BLaER1 treated with 17β-estradiol and CSF1 and Interleukin-3, amounts not matched to agents 10 nM and 100 nM (cell line): Measurements from ENCODE around the gene ABHD12.
"Not testable (repeated sequence)": the region's sequence is repeated elsewhere in the genome, so short reads cannot be mapped to it uniquely, and the experiment has no call there.

Source experiments
- H3K27ac ChIP-seq, 11 experiments: shearing (Covaris generic); formaldehyde crosslinking; 2 replicates each; pipeline ENCODE4 v1.8.1; 2022
- H3K27me3 ChIP-seq, 11 experiments: shearing (Covaris generic); formaldehyde crosslinking; 2 replicates each; pipeline ENCODE4 v1.8.1; 2022
- H3K36me3 ChIP-seq, 11 experiments: shearing (Covaris generic); formaldehyde crosslinking; 2 replicates each; pipeline ENCODE4 v1.8.1; 2022
- H3K4me1 ChIP-seq, 10 experiments: shearing (Covaris generic); formaldehyde crosslinking; 2 replicates each; pipeline ENCODE4 v1.8.1; 2022
- H3K4me2 ChIP-seq, 11 experiments: shearing (Covaris generic); formaldehyde crosslinking; 2 replicates each; pipeline ENCODE4 v1.8.1; 2022
- H3K4me3 ChIP-seq, 10 experiments: shearing (Covaris generic); formaldehyde crosslinking; 2 replicates each; pipeline ENCODE4 v1.8.1; 2022
- H3K9ac ChIP-seq, 11 experiments: shearing (Covaris generic); formaldehyde crosslinking; 2 replicates each; pipeline ENCODE4 v1.8.1; 2022
- H3K9me3 ChIP-seq, 11 experiments: shearing (Covaris generic); formaldehyde crosslinking; replicated peaks in 1 of 11; 2 replicates each; pipeline ENCODE4 v1.8.1; 2022
- H4K20me1 ChIP-seq, 11 experiments: shearing (Covaris generic); formaldehyde crosslinking; 2 replicates each; pipeline ENCODE4 v1.8.1; 2022
- Cebpa-rat ChIP-seq, 11 experiments: shearing (Covaris generic); IDR thresholded peaks; 2 replicates each; pipeline ENCODE4 v1.8.1; 2022

ABHD12 gene

GRCh38 chr20:25408170-25408547, 17.5 kb upstream of the ABHD12 start:
- H3K27me3 ChIP-seq = no peaks in the 10 kb centered on the region
- H3K27ac ChIP-seq = peak overlapping the region; percentile 39 to 94 (median 87); a peak in 21 of 22 replicates
- H3K4me1 ChIP-seq = peaks cover 13 to 22% (median 16%) of the 10 kb centered on the region in 10 experiments
- peak overlapping the region; percentile 75 to 94 (median 87) for H3K4me2 ChIP-seq
- no peaks in the 10 kb centered on the region; a peak in 1 of 22 replicates for H4K20me1 ChIP-seq
- peak overlapping the region; percentile 83 to 95 (median 91) for H3K9ac ChIP-seq
- TF ChIP-seq Cebpa-rat (IDR thresholded peaks at IDR 0.05) = no peak
- peaks cover 0 to 42% (median 28%) of the 10 kb centered on the region in 11 experiments; a peak in 14 of 22 replicates for H3K36me3 ChIP-seq
- peak overlapping the region; percentile 67 to 85 (median 79) for H3K4me3 ChIP-seq
- H3K9me3 ChIP-seq = peaks cover 15 to 33% (median 22%) of the 10 kb centered on the region in 11 experiments

- Histone ChIP-seq H3K36me3 (peaks cover 0 to 38% (median 24%) of the 10 kb centered on the region in 11 experiments; a peak in 14 of 22 replicates), H3K27ac (peak within 1 kb of the TSS; percentile 39 to 94 (median 87); a peak in 21 of 22 replicates), H3K4me1 (peaks cover 13 to 22% (median 16%) of the 10 kb centered on the region in 10 experiments), H3K9ac (peak within 1 kb of the TSS; percentile 83 to 95 (median 91)), H4K20me1 (no peaks in the 10 kb centered on the region; a peak in 1 of 22 replicates), H3K4me3 (peak within 1 kb of the TSS; percentile 67 to 85 (median 79)), H3K4me2 (peak within 1 kb of the TSS; percentile 75 to 94 (median 87)), H3K9me3 (peaks cover 22 to 39% (median 29%) of the 10 kb centered on the region in 11 experiments), H3K27me3 (no peaks in the 10 kb centered on the region)
- no peak for TF ChIP-seq Cebpa-rat (IDR thresholded peaks at IDR 0.05)
These were observed 16.9 kb upstream of the ABHD12 start, which contains the start of gene GINS1 for GRCh38 chr20:25407311-25408169. TSS of gene GINS1 (plus strand) at chr20:25407673. CDS start at chr20:25407821, 148 bp downstream.

GRCh38 chr20:25402583-25402982, 11.9 kb upstream of the ABHD12 start:
- H3K4me1 ChIP-seq = peaks cover 0 to 18% (median 3%) of the 10 kb centered on the region in 10 experiments; a peak in 9 of 20 replicates
- peaks cover 36 to 54% (median 44%) of the 10 kb centered on the region in 11 experiments for H3K9me3 ChIP-seq
- no peaks in the 10 kb centered on the region for H3K27me3 ChIP-seq
- TF ChIP-seq Cebpa-rat (IDR thresholded peaks at IDR 0.05) = no peak
- H3K36me3 ChIP-seq = peaks cover 0 to 6% (median 0%) of the 10 kb centered on the region in 11 experiments; a peak in 3 of 22 replicates
- peak overlapping the region in 2 of 10 experiments; percentile 11 to 30; a peak in 2 of 20 replicates for H3K4me3 ChIP-seq
- no peaks in the 10 kb centered on the region for H4K20me1 ChIP-seq
- H3K4me2 ChIP-seq = no peak overlapping the region
- no peak overlapping the region for H3K9ac ChIP-seq
- no peak overlapping the region for H3K27ac ChIP-seq

GRCh38 chr20:25400291-25400732, 9.7 kb upstream of the ABHD12 start:
- peaks cover 36 to 44% (median 42%) of the 10 kb centered on the region in 11 experiments for H3K9me3 ChIP-seq
- H3K27me3 ChIP-seq, H4K20me1 ChIP-seq, H3K9ac ChIP-seq, H3K36me3 ChIP-seq, H3K4me3 ChIP-seq, H3K27ac ChIP-seq, H3K4me2 ChIP-seq: not testable (repeated sequence)
- H3K4me1 ChIP-seq = peaks cover 0 to 21% (median 2%) of the 10 kb centered on the region in 10 experiments; a peak in 9 of 20 replicates

- H3K9me3 ChIP-seq = peaks cover 29 to 32% (median 30%) of the 10 kb centered on the region in 11 experiments
- no peaks in the 10 kb centered on the region for H3K27me3 ChIP-seq
- no peak for TF ChIP-seq Cebpa-rat (IDR thresholded peaks at IDR 0.05)
- peaks cover 0 to 21% (median 2%) of the 10 kb centered on the region in 10 experiments; a peak in 9 of 20 replicates for H3K4me1 ChIP-seq
- no peaks in the 10 kb centered on the region for H4K20me1 ChIP-seq
- no peak overlapping the region for H3K4me3 ChIP-seq
- H3K27ac ChIP-seq = no peak overlapping the region
- peak overlapping the region in 2 of 11 experiments; percentile 48 to 57; a peak in 4 of 22 replicates for H3K4me2 ChIP-seq
- H3K9ac ChIP-seq = no peak overlapping the region
- peaks cover 0 to 6% (median 0%) of the 10 kb centered on the region in 11 experiments; a peak in 3 of 22 replicates for H3K36me3 ChIP-seq
These were observed 8.4 kb upstream of the ABHD12 start for GRCh38 chr20:25399037-25399430.

GRCh38 chr20:25398376-25399036, 7.9 kb upstream of the ABHD12 start:
- no peaks in the 10 kb centered on the region for H4K20me1 ChIP-seq
- peak overlapping the region in 3 of 11 experiments; percentile 12 to 57 (median 48); a peak in 4 of 22 replicates for H3K4me2 ChIP-seq
- H3K9me3 ChIP-seq = peaks cover 24 to 27% (median 25%) of the 10 kb centered on the region in 11 experiments
- peaks cover 0 to 21% (median 2%) of the 10 kb centered on the region in 10 experiments; a peak in 9 of 20 replicates for H3K4me1 ChIP-seq
- TF ChIP-seq Cebpa-rat (IDR thresholded peaks at IDR 0.05) = no peak
- no peak overlapping the region for H3K27ac ChIP-seq
- H3K27me3 ChIP-seq = no peaks in the 10 kb centered on the region
- H3K36me3 ChIP-seq = peaks cover 0 to 6% (median 0%) of the 10 kb centered on the region in 11 experiments; a peak in 3 of 22 replicates
- no peak overlapping the region for H3K4me3 ChIP-seq
- H3K9ac ChIP-seq = no peak overlapping the region

- Histone ChIP-seq H3K27me3 (no peaks in the 10 kb centered on the region), H3K9me3 (peaks cover 17 to 20% (median 18%) of the 10 kb centered on the region in 11 experiments)
- no peak for TF ChIP-seq Cebpa-rat (IDR thresholded peaks at IDR 0.05)
These were observed 7.2 kb upstream of the ABHD12 start for GRCh38 chr20:25397821-25398220.

GRCh38 chr20:25397096-25397495, 6.5 kb upstream of the ABHD12 start:
- Histone ChIP-seq H3K36me3 (no peaks in the 10 kb centered on the region), H3K27ac (no peak overlapping the region), H3K4me3 (no peak overlapping the region), H3K9ac (no peak overlapping the region), H3K4me1 (peaks cover 0 to 21% (median 3%) of the 10 kb centered on the region in 10 experiments; a peak in 12 of 20 replicates), H3K4me2 (peak overlapping the region in 3 of 11 experiments; percentile 12 to 39 (median 26); a peak in 3 of 22 replicates), H3K9me3 (peaks cover 10 to 13% (median 11%) of the 10 kb centered on the region in 11 experiments), H4K20me1 (no peaks in the 10 kb centered on the region), H3K27me3 (no peaks in the 10 kb centered on the region)
- TF ChIP-seq Cebpa-rat (IDR thresholded peaks at IDR 0.05) = no peak

More at GRCh38 chr20:25397821-25398220, 7.2 kb upstream of the ABHD12 start:
- H3K4me3 ChIP-seq = no peak overlapping the region
- no peak overlapping the region for H3K27ac ChIP-seq
- H3K4me1 ChIP-seq = peaks cover 0 to 21% (median 2%) of the 10 kb centered on the region in 10 experiments; a peak in 9 of 20 replicates
- peaks cover 0 to 4% (median 0%) of the 10 kb centered on the region in 11 experiments; a peak in 1 of 22 replicates for H3K36me3 ChIP-seq
- H4K20me1 ChIP-seq = no peaks in the 10 kb centered on the region
- peak overlapping the region in 2 of 11 experiments; percentile 29 to 48; a peak in 2 of 22 replicates for H3K4me2 ChIP-seq
- no peak overlapping the region for H3K9ac ChIP-seq
